Progenitor cell of endocrine pancreas (in vitro differentiated cells): ENCODE results near the gene FGD5. TPM values are rescaled to one million over a fixed set of nuclear protein-coding genes. Genes with fewer than 3 reads are reported as not detected.
A peak's percentile ranks its signal among the peaks of the same experiment; 100 is the strongest.

Experiments
- DNase-seq: peaks from one replicate; pipeline ENCODE4 v3.0.0; 2021; ENCODE audit warnings: low spot score; ENCODE audit not compliant: unreplicated experiment
- H3K27ac Mint-ChIP-seq: 2 replicates; pipeline ENCODE4 v1.8.0; 2021; ENCODE audit warnings: mild to moderate bottlenecking, moderate library complexity, mixed read lengths
- H3K27me3 Mint-ChIP-seq: 2 replicates; pipeline ENCODE4 v1.8.0; 2021; ENCODE audit warnings: mixed read lengths
- H3K36me3 Mint-ChIP-seq: 2 replicates; pipeline ENCODE4 v1.8.0; 2022; ENCODE audit warnings: mixed read lengths; ENCODE audit not compliant: insufficient read depth
- H3K4me1 Mint-ChIP-seq: 2 replicates; pipeline ENCODE4 v1.8.0; 2021; ENCODE audit warnings: low read depth, mixed read lengths
- H3K4me3 Mint-ChIP-seq: 2 replicates; pipeline ENCODE4 v1.8.0; 2021; ENCODE audit warnings: low read depth, mild to moderate bottlenecking, moderate library complexity, mixed read lengths
- H3K9me3 Mint-ChIP-seq: 2 replicates; pipeline ENCODE4 v1.8.0; 2021; ENCODE audit warnings: low read depth, mixed read lengths
- CTCF ChIP-seq: fragments of 200-600 bp; sonication (generic); IDR thresholded peaks from one replicate; pipeline ENCODE4 v1.5.0; 2021; ENCODE audit warnings: antibody characterized with exemption, mild to moderate bottlenecking; ENCODE audit not compliant: unreplicated experiment
- total RNA-seq: library from RNA; stranded (reverse); gene quantifications from 2 replicates; pipeline ENCODE4 v1.2.1, GENCODE V29; 2021

FGD5 gene
- total RNA-seq, 1 donor from 2014 or later, result 0.17 TPM

GRCh38 chr3:14789640-14790285, 29.0 kb upstream of the FGD5 start:
- peaks cover 50% of the 10 kb centered on the region for H3K27me3 Mint-ChIP-seq
- no peaks in the 10 kb centered on the region for H3K9me3 Mint-ChIP-seq
- no peak overlapping the region for H3K27ac Mint-ChIP-seq
- no peaks in the 10 kb centered on the region for H3K36me3 Mint-ChIP-seq
- no peak for TF ChIP-seq CTCF
- no peak overlapping the region for H3K4me3 Mint-ChIP-seq
- H3K4me1 Mint-ChIP-seq, result peaks cover 8% of the 10 kb centered on the region
- no peak for DNase-seq

- Mint-ChIP-seq H3K27ac (no peak overlapping the region), H3K27me3 (peaks cover 46% of the 10 kb centered on the region), H3K9me3 (no peaks in the 10 kb centered on the region), H3K36me3 (no peaks in the 10 kb centered on the region), H3K4me1 (peaks cover 8% of the 10 kb centered on the region), H3K4me3 (no peak overlapping the region)
- DNase-seq, result peak; percentile 55
- TF ChIP-seq CTCF, result peak; percentile 75
These were observed 27.3 kb upstream of the FGD5 start for GRCh38 chr3:14791343-14791945.

- H3K36me3 Mint-ChIP-seq, result no peaks in the 10 kb centered on the region
- H3K9me3 Mint-ChIP-seq, result no peaks in the 10 kb centered on the region
- DNase-seq, result no peak
- TF ChIP-seq CTCF, result no peak
- peaks cover 42% of the 10 kb centered on the region for H3K27me3 Mint-ChIP-seq
- no peak overlapping the region for H3K27ac Mint-ChIP-seq
- no peak overlapping the region for H3K4me3 Mint-ChIP-seq
- H3K4me1 Mint-ChIP-seq, result peaks cover 3% of the 10 kb centered on the region
These were observed 26.1 kb upstream of the FGD5 start for GRCh38 chr3:14792691-14793121.

- no peak for TF ChIP-seq CTCF
- DNase-seq, result no peak
- H3K27ac Mint-ChIP-seq, result no peak overlapping the region
- peaks cover 39% of the 10 kb centered on the region for H3K27me3 Mint-ChIP-seq
- no peak overlapping the region for H3K4me3 Mint-ChIP-seq
- H3K4me1 Mint-ChIP-seq, result peaks cover 2% of the 10 kb centered on the region
- H3K36me3 Mint-ChIP-seq, result no peaks in the 10 kb centered on the region
- no peaks in the 10 kb centered on the region for H3K9me3 Mint-ChIP-seq
These were observed 25.5 kb upstream of the FGD5 start for GRCh38 chr3:14793126-14793857.

GRCh38 chr3:14793858-14794234, 24.9 kb upstream of the FGD5 start:
- DNase-seq, result no peak
- Mint-ChIP-seq H3K4me1 (peaks cover 2% of the 10 kb centered on the region), H3K36me3 (no peaks in the 10 kb centered on the region), H3K4me3 (no peak overlapping the region), H3K27ac (no peak overlapping the region), H3K9me3 (no peaks in the 10 kb centered on the region), H3K27me3 (peaks cover 39% of the 10 kb centered on the region)
- no peak for TF ChIP-seq CTCF
